ENCODE measurements around the gene ALDH2.
"Not testable (repeated sequence)": the region's sequence is repeated elsewhere in the genome, so short reads cannot be mapped to it uniquely, and the experiment has no call there.

Gene ALDH2

GRCh38 chr12:111766608-111767361, at the start of gene ALDH2:
Gene ALDH2, plus strand, starts transcription at chr12:111766933. Its CDS starts 50 bp downstream, at chr12:111766983.
- peak in 1 of 2 donors; percentile 25 for DNase-seq (ENCODE audit: low read depth in 2 of 2)

GRCh38 chr12:111719316-111719715, 47.4 kb upstream of the ALDH2 start:
- DNase-seq (ENCODE audit: low read depth in 2 of 2) = not testable (repeated sequence)

GRCh38 chr12:111720457-111720856, 46.3 kb upstream of the ALDH2 start:
- no peak for DNase-seq (ENCODE audit: low read depth in 2 of 2)

DNA sequence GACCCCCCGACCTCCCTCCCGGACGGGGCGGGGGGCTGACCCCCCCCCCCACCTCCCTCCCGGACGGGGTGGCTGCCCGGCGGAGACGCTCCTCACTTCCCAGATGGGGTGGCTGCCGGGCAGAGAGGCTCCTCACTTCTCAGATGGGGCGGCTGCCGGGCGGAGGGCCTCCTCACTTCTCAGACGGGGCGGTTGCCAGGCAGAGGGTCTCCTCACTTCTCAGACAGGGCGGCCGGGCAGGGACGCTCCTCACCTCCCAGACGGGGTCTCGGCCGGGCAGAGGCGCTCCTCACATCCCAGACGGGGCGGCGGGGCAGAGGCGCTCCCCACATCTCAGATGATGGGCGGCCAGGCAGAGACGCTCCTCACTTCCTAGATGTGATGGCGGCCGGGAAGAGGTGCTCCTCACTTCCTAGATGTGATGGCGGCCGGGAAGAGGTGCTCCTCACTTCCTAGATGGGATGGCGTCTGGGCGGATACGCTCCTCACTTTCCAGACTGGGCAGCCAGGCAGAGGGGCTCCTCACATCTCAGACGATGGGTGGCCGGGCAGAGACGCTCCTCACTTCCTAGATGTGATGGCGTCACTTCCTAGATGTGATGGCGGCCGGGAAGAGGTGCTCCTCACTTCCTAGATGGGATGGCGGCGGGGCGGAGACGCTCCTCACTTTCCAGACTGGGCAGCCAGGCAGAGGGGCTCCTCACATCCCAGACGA, 42.9 kb upstream of the ALDH2 start:
- not testable (repeated sequence) for DNase-seq (ENCODE audit: low read depth in 2 of 2)

GRCh38 chr12:111728795-111729194, 37.9 kb upstream of the ALDH2 start:
- DNase-seq (ENCODE audit: low read depth in 2 of 2) = no peak

- DNase-seq (ENCODE audit: low read depth in 2 of 2) = no peak
These were observed 36.3 kb upstream of the ALDH2 start for GRCh38 chr12:111730420-111730819.

DNA sequence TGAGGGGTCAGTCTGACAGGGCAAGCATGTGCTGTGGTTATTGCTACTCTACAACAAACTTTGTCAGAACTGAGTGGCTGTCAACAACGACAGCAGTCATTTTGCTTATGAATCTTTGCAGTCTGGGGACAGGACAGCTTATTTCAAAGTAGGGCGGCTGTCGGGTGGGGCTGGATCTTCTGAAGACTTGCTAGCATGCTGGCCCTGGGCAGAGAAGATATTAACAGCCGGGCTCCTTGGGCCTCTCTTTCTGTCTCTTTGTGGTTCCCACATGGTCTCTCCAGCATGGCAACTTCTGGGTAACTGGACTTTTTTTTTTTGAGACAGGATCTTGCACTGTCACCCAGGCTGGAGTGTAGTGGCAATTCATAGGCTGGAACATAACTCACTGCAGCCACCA, 33.9 kb upstream of the ALDH2 start:
- no peak for DNase-seq (ENCODE audit: low read depth in 2 of 2)

GRCh38 chr12:111733340-111733915, 33.3 kb upstream of the ALDH2 start:
- no peak for DNase-seq (ENCODE audit: low read depth in 2 of 2)

- not testable (repeated sequence) for DNase-seq (ENCODE audit: low read depth in 2 of 2)
These were observed 27.2 kb upstream of the ALDH2 start for GRCh38 chr12:111739524-111739923.

GRCh38 chr12:111741235-111741812, 25.4 kb upstream of the ALDH2 start:
- DNase-seq (ENCODE audit: low read depth in 2 of 2) = no peak

DNA sequence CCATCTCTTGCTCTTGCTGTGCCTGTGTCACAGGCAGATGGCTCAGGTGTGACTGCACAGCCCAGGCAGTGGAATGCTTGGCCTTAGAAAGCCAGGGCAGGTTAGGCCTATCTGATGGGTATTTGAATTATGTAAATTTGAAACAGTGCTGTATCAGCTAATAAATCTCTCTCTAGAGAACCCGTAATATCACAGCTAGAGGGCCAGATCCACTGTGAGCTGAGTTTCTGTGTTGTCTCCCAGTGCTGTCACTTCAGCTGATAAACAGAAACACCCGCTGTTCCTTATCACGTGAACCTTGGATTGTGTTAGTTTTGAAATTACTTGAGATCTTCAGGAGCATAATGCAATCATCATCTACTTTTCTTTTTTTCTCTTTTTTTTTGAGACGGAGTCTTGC, 21.5 kb upstream of the ALDH2 start:
- no peak for DNase-seq (ENCODE audit: low read depth in 2 of 2)

DNA sequence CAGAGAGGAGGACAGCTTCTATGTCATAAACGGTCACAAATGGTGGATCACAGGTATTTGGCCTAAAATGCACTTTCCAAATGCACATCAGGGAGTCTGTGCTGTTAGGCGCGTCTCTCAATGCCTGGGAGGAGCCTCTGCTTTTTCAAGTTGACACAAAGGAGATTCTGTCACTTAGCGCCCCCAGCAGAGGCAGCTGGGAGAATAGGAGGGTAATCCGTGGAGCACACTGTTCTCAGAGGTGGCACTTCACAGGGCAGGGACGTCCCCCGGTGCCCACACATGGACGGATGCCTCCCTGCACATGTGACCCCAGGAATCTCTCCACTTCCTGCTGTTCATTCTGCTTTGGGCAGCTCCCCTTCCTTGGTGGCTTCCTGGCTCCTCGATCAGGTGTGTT, 19.4 kb upstream of the ALDH2 start:
- DNase-seq (ENCODE audit: low read depth in 2 of 2) = no peak

DNA sequence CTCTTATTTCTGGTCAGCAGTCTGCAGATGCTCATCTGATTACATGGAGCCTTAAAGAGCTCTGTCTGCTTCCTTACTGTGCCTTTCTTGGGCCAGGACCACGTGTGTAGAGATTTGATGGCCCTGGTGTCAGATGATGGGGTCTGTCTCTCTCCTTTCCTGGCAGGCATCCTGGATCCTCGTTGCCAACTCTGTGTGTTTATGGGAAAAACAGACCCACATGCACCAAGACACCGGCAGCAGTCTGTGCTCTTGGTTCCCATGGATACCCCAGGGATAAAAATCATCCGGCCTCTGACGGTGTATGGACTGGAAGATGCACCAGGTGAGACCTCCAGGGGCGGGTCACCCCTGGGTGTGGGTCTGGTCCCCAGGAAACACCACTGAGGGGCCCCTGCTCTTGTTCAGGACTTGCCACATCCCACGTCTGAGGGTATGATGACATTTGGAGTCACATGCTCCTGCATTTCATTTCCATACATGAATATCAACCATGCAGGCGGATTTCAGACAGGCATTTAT, 18.5 kb upstream of the ALDH2 start:
- no peak for DNase-seq (ENCODE audit: low read depth in 2 of 2)

DNA sequence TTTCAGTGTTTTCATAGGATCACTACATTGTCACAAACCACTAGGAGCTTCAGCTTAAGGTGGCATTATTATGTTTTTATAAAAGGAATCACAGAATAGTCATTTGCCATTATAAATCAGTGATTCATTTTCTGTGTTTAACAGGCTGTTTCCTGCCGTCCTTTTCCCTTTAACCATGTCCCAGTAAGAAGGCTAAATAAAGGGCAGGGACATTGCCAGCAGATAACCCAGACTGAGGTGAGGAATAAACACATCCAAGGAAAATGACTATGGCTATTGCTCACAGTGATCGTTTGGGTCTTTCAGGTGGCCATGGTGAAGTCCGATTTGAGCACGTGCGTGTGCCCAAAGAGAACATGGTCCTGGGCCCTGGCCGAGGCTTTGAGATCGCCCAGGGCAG, 17.9 kb upstream of the ALDH2 start:
- DNase-seq (ENCODE audit: low read depth in 2 of 2) = no peak

GRCh38 chr12:111749391-111749790, 17.3 kb upstream of the ALDH2 start:
- no peak for DNase-seq (ENCODE audit: low read depth in 2 of 2)

- DNase-seq (ENCODE audit: low read depth in 2 of 2) = no peak
These were observed 13.4 kb upstream of the ALDH2 start for GRCh38 chr12:111753144-111753881.

- DNase-seq (ENCODE audit: low read depth in 2 of 2) = no peak
These were observed 12.1 kb upstream of the ALDH2 start for GRCh38 chr12:111754671-111755070.

- no peak for DNase-seq (ENCODE audit: low read depth in 2 of 2)
These were observed 10.5 kb upstream of the ALDH2 start for GRCh38 chr12:111756196-111756595.

- DNase-seq (ENCODE audit: low read depth in 2 of 2) = no peak
These were observed 10.1 kb upstream of the ALDH2 start for GRCh38 chr12:111756681-111757080.

DNA sequence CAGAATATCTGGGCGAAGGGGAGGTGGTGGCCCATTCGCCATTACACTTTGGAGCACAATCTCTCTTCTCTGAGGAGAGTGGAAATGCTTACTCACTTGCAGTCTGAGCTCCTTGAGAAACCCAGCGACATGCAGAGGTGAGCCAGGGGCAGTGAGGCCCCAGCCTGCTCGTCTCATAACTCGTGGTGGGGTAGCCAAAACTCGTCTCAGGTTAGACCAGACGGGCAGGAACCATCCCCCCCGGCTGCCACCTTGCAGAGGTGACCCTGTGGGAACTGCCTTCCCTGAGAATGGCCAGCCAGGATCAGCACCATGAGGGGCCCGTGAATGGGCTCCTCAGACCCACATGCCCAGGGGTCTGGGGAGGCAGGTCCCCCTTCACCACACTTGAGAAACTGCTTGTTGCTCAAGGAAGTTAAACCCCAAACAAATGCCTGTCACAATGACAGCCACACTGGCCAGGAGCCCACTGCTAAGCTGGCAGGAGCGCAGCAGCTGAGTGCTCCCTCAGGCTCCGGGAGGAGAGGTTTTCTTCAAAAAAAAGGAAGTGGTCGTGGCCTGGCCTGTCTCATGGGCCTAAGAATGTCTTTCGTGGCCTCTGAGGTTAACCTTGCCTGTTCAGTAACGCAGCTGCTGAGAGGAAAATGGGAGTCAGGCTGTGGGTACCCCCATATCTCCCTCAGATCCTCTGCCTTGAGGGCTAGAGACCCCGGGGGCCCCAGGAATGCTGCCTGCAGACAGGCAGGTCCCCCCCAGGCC, 9.2 kb upstream of the ALDH2 start:
- DNase-seq (ENCODE audit: low read depth in 2 of 2) = no peak

DNA sequence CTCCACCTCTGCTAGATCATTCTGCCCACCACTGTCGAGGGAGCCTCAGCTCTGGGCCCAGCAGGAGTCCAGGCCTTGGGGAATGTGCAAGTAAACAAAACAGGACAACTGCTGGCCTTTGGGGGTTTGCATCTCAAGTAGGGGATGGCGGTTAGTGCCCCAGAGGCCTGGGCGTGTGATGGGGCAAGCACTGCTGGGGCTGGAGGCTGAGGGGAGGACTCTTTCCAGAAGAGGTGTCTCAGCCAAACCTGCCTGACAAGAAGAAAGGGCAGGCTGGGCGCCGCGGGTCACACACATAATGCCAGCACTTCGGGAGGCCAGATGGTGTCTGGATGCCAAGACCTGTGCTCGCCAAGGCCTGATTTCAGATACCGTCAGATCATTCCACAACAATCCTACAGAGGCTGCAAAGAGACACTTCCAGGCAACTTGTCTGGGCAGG, 8.6 kb upstream of the ALDH2 start:
- no peak for DNase-seq (ENCODE audit: low read depth in 2 of 2)

All from stimulated activated CD8-positive, alpha-beta memory T cell treated with anti-CD3 and anti-CD28 coated beads, Interleukin-2, amount 100 ng/mL, for 48 hours (primary cell).